Large intestine (tissue), 3 donors: ENCODE data around the gene LDHAL6A. TPM values are rescaled to one million over a fixed set of nuclear protein-coding genes. Genes with fewer than 3 reads are reported as not detected.

Experiments used
- DNase-seq, 2 donors: peaks; one replicate each; pipeline versions ENCODE4 v3.0.0 to v3.0.0-alpha.2; 2013
- H3K27ac ChIP-seq: one replicate; pipeline ENCODE4 v1.5.1; 2013; ENCODE audit warnings: low read length
- H3K27me3 ChIP-seq: 2 replicates; pipeline ENCODE4 v1.6.1; 2013; ENCODE audit warnings: low read length; ENCODE audit not compliant: control insufficient read depth, insufficient read depth
- H3K36me3 ChIP-seq: 2 replicates; pipeline ENCODE4 v1.6.1; 2013; ENCODE audit warnings: low read length; ENCODE audit not compliant: control insufficient read depth, insufficient read depth
- H3K4me1 ChIP-seq: one replicate; pipeline ENCODE4 v1.6.1; 2013; ENCODE audit warnings: low read length; ENCODE audit not compliant: control insufficient read depth, insufficient read depth
- H3K4me3 ChIP-seq: one replicate; pipeline ENCODE4 v1.5.1; 2013; ENCODE audit warnings: low read length
- H3K9me3 ChIP-seq: one replicate; pipeline ENCODE4 v1.6.1; 2013; ENCODE audit warnings: mild to moderate bottlenecking, low read depth, low read length, moderate library complexity; ENCODE audit not compliant: control insufficient read depth
- WGBS: methylation state at CpG from one replicate; pipeline ENCODE4 v1.1.5; 2013; ENCODE audit warnings: low lambda C conversion rate; ENCODE audit not compliant: insufficient coverage; 5-methylcytosine and 5-hydroxymethylcytosine counted together
- polyA plus RNA-seq: library from polyadenylated mRNA; unstranded; fragments of 120-200 nt; gene quantifications from one replicate; pipeline ENCODE4 v1.2.1, GENCODE V29; 2013

LDHAL6A gene
- polyA plus RNA-seq, 1 donor, result 0.33 TPM

GRCh38 chr11:18521122-18521521 is 65.5 kb downstream of the LDHAL6A start:
- WGBS, result no CpG with 5 or more reads among the region's 3 CpGs
- no peak for DNase-seq
- Histone ChIP-seq H3K36me3 (peaks cover 11% of the 10 kb centered on the region), H3K4me3 (no peak overlapping the region), H3K27ac (no peak overlapping the region), H3K4me1 (peaks cover 4% of the 10 kb centered on the region), H3K27me3 (no peaks in the 10 kb centered on the region), H3K9me3 (no peaks in the 10 kb centered on the region)

- Histone ChIP-seq H3K4me3 (no peak overlapping the region), H3K9me3 (no peaks in the 10 kb centered on the region), H3K27ac (no peak overlapping the region), H3K36me3 (peaks cover 11% of the 10 kb centered on the region), H3K4me1 (peaks cover 4% of the 10 kb centered on the region), H3K27me3 (no peaks in the 10 kb centered on the region)
- DNase-seq, result peak in 1 of 2 donors; percentile 5
- WGBS, result no CpG with 5 or more reads among the region's 4 CpGs
These were observed 66.7 kb downstream of the LDHAL6A start for GRCh38 chr11:18522388-18522787.

GRCh38 chr11:18523084-18523483 is 67.4 kb downstream of the LDHAL6A start:
- DNase-seq, result no peak
- H3K9me3 ChIP-seq, result no peaks in the 10 kb centered on the region
- H3K27ac ChIP-seq, result no peak overlapping the region
- H3K4me3 ChIP-seq, result no peak overlapping the region
- no peaks in the 10 kb centered on the region for H3K27me3 ChIP-seq
- peaks cover 4% of the 10 kb centered on the region for H3K4me1 ChIP-seq
- WGBS, result 33% methylated on average over 1 of the region's 3 CpGs
- H3K36me3 ChIP-seq, result peaks cover 11% of the 10 kb centered on the region

GRCh38 chr11:18524248-18524647 is 68.6 kb downstream of the LDHAL6A start:
- H3K27ac ChIP-seq, result no peak overlapping the region
- no peaks in the 10 kb centered on the region for H3K9me3 ChIP-seq
- WGBS, result 80% methylated on average over 1 of the region's 1 CpG
- peaks cover 4% of the 10 kb centered on the region for H3K4me1 ChIP-seq
- H3K4me3 ChIP-seq, result no peak overlapping the region
- no peaks in the 10 kb centered on the region for H3K27me3 ChIP-seq
- DNase-seq, result peak in 1 of 2 donors; percentile 19
- H3K36me3 ChIP-seq, result peaks cover 5% of the 10 kb centered on the region

- Histone ChIP-seq H3K27me3 (no peaks in the 10 kb centered on the region), H3K4me3 (peak overlapping the region; percentile 80), H3K9me3 (no peaks in the 10 kb centered on the region), H3K27ac (peak overlapping the region; percentile 96), H3K36me3 (peaks cover 5% of the 10 kb centered on the region), H3K4me1 (peaks cover 4% of the 10 kb centered on the region)
- WGBS, result no CpG with 5 or more reads among the region's 8 CpGs
- no peak for DNase-seq
These were observed 70.5 kb downstream of the LDHAL6A start for GRCh38 chr11:18526130-18526520.

- 0% methylated on average over 2 of the region's 57 CpGs for WGBS
- Histone ChIP-seq H3K4me1 (peaks cover 4% of the 10 kb centered on the region), H3K27ac (peak within 1 kb of the TSS; percentile 96)
These were observed 71.1 kb downstream of the LDHAL6A start, which contains the start of gene TSG101 for GRCh38 chr11:18526521-18527296. TSG101 (minus strand) TSS chr11:18526942; CDS start chr11:18526816, 126 bp downstream.

GRCh38 chr11:18527512-18527911 is 71.9 kb downstream of the LDHAL6A start:
- Histone ChIP-seq H3K36me3 (peaks cover 9% of the 10 kb centered on the region), H3K27ac (peak overlapping the region; percentile 96), H3K27me3 (no peaks in the 10 kb centered on the region), H3K4me1 (peaks cover 4% of the 10 kb centered on the region), H3K4me3 (peak overlapping the region; percentile 80), H3K9me3 (no peaks in the 10 kb centered on the region)
- WGBS, result 10% methylated on average over 2 of the region's 5 CpGs
- peak; percentile 15 to 61 for DNase-seq

More at GRCh38 chr11:18526521-18527296, 71.1 kb downstream of the LDHAL6A start, which contains the start of gene TSG101:
- Histone ChIP-seq H3K36me3 (peaks cover 5% of the 10 kb centered on the region), H3K9me3 (no peaks in the 10 kb centered on the region), H3K4me3 (peak within 1 kb of the TSS; percentile 80), H3K27me3 (no peaks in the 10 kb centered on the region)
- peak; percentile 94 to 98 for DNase-seq

Other genes with a start within 250 kb of the LDHAL6A start
- gene SAA4, start 219.1 kb upstream of the LDHAL6A start, polyA plus RNA-seq, result not detected
- not detected for gene SAA2, start 207.2 kb upstream of the LDHAL6A start, polyA plus RNA-seq
- gene SAA1, start 189.6 kb upstream of the LDHAL6A start, polyA plus RNA-seq, result not detected
- gene HPS5, start 133.7 kb upstream of the LDHAL6A start, polyA plus RNA-seq, result 18.2 TPM
- 64.5 TPM for gene GTF2H1, start 133.3 kb upstream of the LDHAL6A start, polyA plus RNA-seq
- gene LDHA, start 61.3 kb upstream of the LDHAL6A start, polyA plus RNA-seq, result 469 TPM
- gene LDHC, start 43.5 kb upstream of the LDHAL6A start, polyA plus RNA-seq, result 0.09 TPM
- 81.0 TPM for gene TSG101, start 71.1 kb downstream of the LDHAL6A start, polyA plus RNA-seq
- 19.5 TPM for gene UEVLD, start 132.9 kb downstream of the LDHAL6A start, polyA plus RNA-seq
- 4.3 TPM for gene MISFA, start 143.9 kb downstream of the LDHAL6A start, polyA plus RNA-seq
- gene SPTY2D1, start 178.5 kb downstream of the LDHAL6A start, polyA plus RNA-seq, result 16.5 TPM
- 1.6 TPM for gene TMEM86A, start 242.9 kb downstream of the LDHAL6A start, polyA plus RNA-seq